ENCODE measurements around the gene RNF17. TPM values are rescaled to one million over a fixed set of nuclear protein-coding genes. Genes with fewer than 3 reads are reported as not detected.

Gene RNF17
- total RNA-seq, 4 donors from 2014 or later = 0.21 to 2.0 TPM; not detected in 2

GRCh38 chr13:24894972-24895300, 131.0 kb downstream of the RNF17 start:
- Histone ChIP-seq H3K36me3 (peaks cover 0 to 60% (median 0%) of the 10 kb centered on the region in 3 donors), H3K4me3 (no peak overlapping the region), H3K27me3 (no peaks in the 10 kb centered on the region), H3K9me3 (no peaks in the 10 kb centered on the region), H3K27ac (no peak overlapping the region), H3K4me1 (no peaks in the 10 kb centered on the region)
- WGBS, 2 donors = 89 to 90% methylated on average over 28 of the region's 28 CpGs
- TF ChIP-seq EP300 (IDR thresholded peaks at IDR 0.05) (no peak), CTCF (IDR thresholded peaks at IDR 0.05) (no peak), POLR2A (IDR thresholded peaks at IDR 0.05) (no peak)
- DNase-seq (ENCODE audit: low spot score in 2 of 2) = no peak

DNA sequence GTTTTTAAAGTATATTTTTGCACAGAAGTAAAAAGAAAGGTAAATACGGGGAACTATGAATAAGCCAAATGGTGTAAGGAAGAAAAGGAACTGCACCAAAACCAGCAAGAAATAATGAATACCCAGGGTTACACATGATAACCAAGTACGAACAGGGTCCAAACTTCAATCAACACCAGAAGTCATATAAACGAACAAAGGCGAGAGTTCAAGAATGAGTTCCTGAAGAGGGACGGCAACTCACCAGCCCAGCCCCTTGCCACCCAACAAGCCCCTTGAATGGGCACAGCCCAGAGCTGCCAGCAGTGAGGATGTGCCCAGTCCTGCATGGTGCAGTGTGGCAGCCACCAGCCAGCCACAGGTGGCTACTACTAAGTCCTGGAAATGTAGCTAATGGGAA, 132.1 kb downstream of the RNF17 start:
- Histone ChIP-seq H3K27me3 (no peaks in the 10 kb centered on the region), H3K9me3 (no peaks in the 10 kb centered on the region), H3K4me3 (no peak overlapping the region), H3K36me3 (peaks cover 0 to 60% (median 0%) of the 10 kb centered on the region in 3 donors), H3K4me1 (no peaks in the 10 kb centered on the region), H3K27ac (no peak overlapping the region)
- TF ChIP-seq POLR2A (IDR thresholded peaks at IDR 0.05) (no peak), CTCF (IDR thresholded peaks at IDR 0.05) (no peak)
- WGBS, 2 donors = 91 to 94% methylated on average over 5 of the region's 5 CpGs
- DNase-seq (ENCODE audit: low spot score in 2 of 2) = no peak

GRCh38 chr13:24897293-24897692, 133.3 kb downstream of the RNF17 start:
- 93 to 100% methylated on average over 1 of the region's 1 CpG for WGBS, 2 donors
- no peak for DNase-seq (ENCODE audit: low spot score in 2 of 2)
- no peaks in the 10 kb centered on the region for H3K9me3 ChIP-seq
- H3K4me1 ChIP-seq = no peaks in the 10 kb centered on the region
- peaks cover 0 to 53% (median 0%) of the 10 kb centered on the region in 3 donors for H3K36me3 ChIP-seq
- no peaks in the 10 kb centered on the region for H3K27me3 ChIP-seq
- H3K27ac ChIP-seq = no peak overlapping the region
- no peak overlapping the region for H3K4me3 ChIP-seq
- TF ChIP-seq EP300 (IDR thresholded peaks at IDR 0.05) = no peak
- no peak for TF ChIP-seq POLR2A (IDR thresholded peaks at IDR 0.05)
- TF ChIP-seq CTCF (IDR thresholded peaks at IDR 0.05) = no peak

DNA sequence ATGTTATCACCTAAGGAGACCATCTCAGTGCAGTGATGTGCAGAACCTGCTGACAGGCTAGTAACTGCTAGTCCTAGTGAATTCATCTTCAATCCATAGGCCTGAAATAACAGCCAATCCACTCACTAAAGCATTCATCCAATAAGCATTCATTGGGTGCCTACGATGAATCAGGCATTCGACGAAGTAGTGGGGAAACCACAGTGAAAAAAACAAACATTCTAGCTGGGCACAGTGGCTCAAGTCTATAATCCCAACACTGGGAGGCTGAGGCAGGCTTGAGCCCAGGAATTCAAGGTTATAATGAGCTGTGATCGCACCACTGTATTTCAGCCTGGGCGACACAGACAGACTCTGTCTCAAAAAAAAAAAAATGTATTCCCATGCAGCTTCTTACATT, 135.6 kb downstream of the RNF17 start:
- DNase-seq (ENCODE audit: low spot score in 2 of 2) = no peak
- Histone ChIP-seq H3K27me3 (no peaks in the 10 kb centered on the region), H3K9me3 (no peaks in the 10 kb centered on the region), H3K27ac (no peak overlapping the region), H3K36me3 (peaks cover 0 to 54% (median 0%) of the 10 kb centered on the region in 3 donors), H3K4me1 (no peaks in the 10 kb centered on the region), H3K4me3 (no peak overlapping the region)
- 88 to 90% methylated on average over 5 of the region's 5 CpGs for WGBS, 2 donors
- no peak for TF ChIP-seq CTCF (IDR thresholded peaks at IDR 0.05)

DNA sequence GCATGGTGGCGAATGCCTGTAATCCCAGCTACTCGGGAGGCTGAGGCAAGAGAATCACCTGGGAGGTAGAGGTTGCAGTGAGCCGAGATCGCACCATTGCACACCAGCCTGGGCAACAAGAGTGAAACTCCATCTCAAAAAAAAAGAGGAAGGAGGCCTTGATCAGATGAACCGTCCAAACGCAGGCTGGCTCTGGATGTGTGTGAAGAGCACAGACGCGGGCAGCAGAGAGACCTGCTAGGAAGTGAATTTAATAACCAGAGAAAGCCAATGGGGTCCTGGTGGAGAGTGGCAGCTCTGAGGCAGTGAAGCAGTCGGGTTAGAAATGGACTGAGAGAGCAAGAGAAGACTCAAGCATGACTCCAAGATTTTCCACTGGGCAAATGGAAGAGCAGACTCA, 136.5 kb downstream of the RNF17 start:
- Histone ChIP-seq H3K4me3 (no peak overlapping the region), H3K4me1 (no peaks in the 10 kb centered on the region), H3K9me3 (no peaks in the 10 kb centered on the region), H3K27ac (no peak overlapping the region), H3K27me3 (no peaks in the 10 kb centered on the region), H3K36me3 (peaks cover 0 to 54% (median 0%) of the 10 kb centered on the region in 3 donors)
- no peak for TF ChIP-seq POLR2A (IDR thresholded peaks at IDR 0.05)
- no peak for TF ChIP-seq CTCF (IDR thresholded peaks at IDR 0.05)
- no peak for TF ChIP-seq EP300 (IDR thresholded peaks at IDR 0.05)
- DNase-seq (ENCODE audit: low spot score in 2 of 2) = no peak
- 90 to 92% methylated on average over 9 of the region's 9 CpGs for WGBS, 2 donors
